CD8-positive, alpha-beta memory T cell (primary cell): ENCODE results near the gene RNASEH2B. TPM values are rescaled to one million over a fixed set of nuclear protein-coding genes. Genes with fewer than 3 reads are reported as not detected.

Experiments used
- CTCF ChIA-PET: fragments of 350-600 bp; sonication (Branson Sonifier 250); formaldehyde crosslinking; loops from one replicate; lab custom pipeline; 2021; ENCODE audit warnings: antibody characterized with exemption; lab: Charles Lee
- POLR2A ChIA-PET: fragments of 350-600 bp; sonication (Branson Sonifier 250); formaldehyde crosslinking; loops from one replicate; lab custom pipeline; 2021; ENCODE audit warnings: antibody characterized with exemption; lab: Charles Lee
- DNase-seq, 5 donors: peaks; one replicate each; pipeline versions ENCODE4 v3.0.0 to v3.0.0-alpha.2; 2020 to 2022; ENCODE audit warnings: mixed read lengths in 1 of 5
- H3K27ac ChIP-seq: one replicate; pipeline ENCODE4 v1.7.0; 2013; ENCODE audit warnings: low read depth, mild to moderate bottlenecking, low read length, moderate library complexity
- H3K27me3 ChIP-seq: 2 replicates; pipeline ENCODE4 v1.7.0; 2013; ENCODE audit warnings: low read length, mild to moderate bottlenecking; ENCODE audit not compliant: insufficient read depth, poor library complexity, severe bottlenecking
- H3K36me3 ChIP-seq: 2 replicates; pipeline ENCODE4 v1.7.0; 2013; ENCODE audit warnings: mild to moderate bottlenecking, low read length, moderate library complexity; ENCODE audit not compliant: insufficient read depth
- H3K4me1 ChIP-seq: 2 replicates; pipeline ENCODE4 v1.7.0; 2013; ENCODE audit warnings: mild to moderate bottlenecking, low read length, moderate library complexity; ENCODE audit not compliant: insufficient read depth
- H3K4me3 ChIP-seq: 2 replicates; pipeline ENCODE4 v1.7.0; 2013; ENCODE audit warnings: mild to moderate bottlenecking, low read length
- H3K9me3 ChIP-seq: 2 replicates; pipeline ENCODE4 v1.7.0; 2013; ENCODE audit warnings: mild to moderate bottlenecking, low read length
- H3K27ac Mint-ChIP-seq, 8 donors: one replicate each; pipeline ENCODE4 v1.8.0; 2020 to 2021; ENCODE audit warnings: mixed read lengths in 8 of 8, mild to moderate bottlenecking in 6 of 8, inconsistent platforms in 3 of 8, moderate library complexity in 3 of 8
- H3K27me3 Mint-ChIP-seq, 2 donors: one replicate each; pipeline ENCODE4 v1.8.0; 2020 to 2021; ENCODE audit warnings: mixed read lengths in 2 of 2, mild to moderate bottlenecking in 1 of 2, moderate library complexity in 1 of 2
- H3K36me3 Mint-ChIP-seq, 3 donors: one replicate each; pipeline ENCODE4 v1.8.0; 2020 to 2021; ENCODE audit warnings: mixed read lengths in 3 of 3, inconsistent platforms in 1 of 3, mild to moderate bottlenecking in 1 of 3
- H3K4me1 Mint-ChIP-seq, 3 donors: one replicate each; pipeline ENCODE4 v1.8.0; 2020 to 2021; ENCODE audit warnings: mixed read lengths in 3 of 3, inconsistent platforms in 1 of 3, mild to moderate bottlenecking in 1 of 3
- H3K4me3 Mint-ChIP-seq, 7 donors: one replicate each; pipeline ENCODE4 v1.8.0; 2020 to 2021; ENCODE audit warnings: mixed read lengths in 7 of 7, mild to moderate bottlenecking in 6 of 7, moderate library complexity in 4 of 7, inconsistent platforms in 2 of 7
- H3K9me3 Mint-ChIP-seq, 5 donors: one replicate each; pipeline ENCODE4 v1.8.0; 2020 to 2022; ENCODE audit warnings: mixed read lengths in 5 of 5, mild to moderate bottlenecking in 3 of 5, moderate library complexity in 2 of 5, inconsistent platforms in 1 of 5
- polyA plus RNA-seq: library from polyadenylated mRNA; unstranded; fragments of 300-500 nt; fragmentation: Illumina TruSeq; gene quantifications from one replicate; pipeline ENCODE4 v1.2.3, GENCODE V29; 2021
- total RNA-seq, 2 experiments: library from RNA; stranded (reverse); gene quantifications; one replicate each; pipeline ENCODE4 v1.2.3, GENCODE V29; 2021

RNASEH2B gene
- total and polyA plus RNA-seq, 3 experiments from 2014 or later = 62.1 to 102 (median 70.7) TPM

- Mint-ChIP-seq H3K4me3 (no peak overlapping the region), H3K4me1 (peaks cover 6 to 19% (median 8%) of the 10 kb centered on the region in 3 donors), H3K9me3 (no peaks in the 10 kb centered on the region), H3K36me3 (peaks cover 30 to 83% (median 46%) of the 10 kb centered on the region in 3 donors), H3K27ac (no peak overlapping the region), H3K27me3 (no peaks in the 10 kb centered on the region)
- no peaks in the 10 kb centered on the region for H3K9me3 ChIP-seq
- H3K36me3 ChIP-seq = peaks cover 36% of the 10 kb centered on the region
- ChIA-PET POLR2A (no interaction called here), CTCF (interaction anchor here (1.0 to 1.1 kb wide), 2 partner anchors 25 to 939 kb away, joined by 3 to 4 read pairs; partner anchors contain the start of gene TRIM13)
- no peaks in the 10 kb centered on the region for H3K27me3 ChIP-seq
- DNase-seq = no peak
- no peak overlapping the region for H3K4me3 ChIP-seq
- no peak overlapping the region for H3K27ac ChIP-seq
- no peaks in the 10 kb centered on the region for H3K4me1 ChIP-seq
Measured at GRCh38 chr13:50936679-50937078, 27.1 kb downstream of the RNASEH2B start.

GRCh38 chr13:50940509-50940908 is 30.9 kb downstream of the RNASEH2B start:
- no peak for DNase-seq
- no peak overlapping the region for H3K4me3 Mint-ChIP-seq
- Histone ChIP-seq H3K9me3 (no peaks in the 10 kb centered on the region), H3K27ac (no peak overlapping the region), H3K27me3 (no peaks in the 10 kb centered on the region), H3K4me1 (no peaks in the 10 kb centered on the region), H3K4me3 (no peak overlapping the region), H3K36me3 (peaks cover 8% of the 10 kb centered on the region)
- CTCF ChIA-PET = no interaction called here
- no peaks in the 10 kb centered on the region for H3K27me3 Mint-ChIP-seq
- peak overlapping the region in 1 of 8 donors; percentile 35 for H3K27ac Mint-ChIP-seq
- peaks cover 6 to 16% (median 10%) of the 10 kb centered on the region in 3 donors for H3K4me1 Mint-ChIP-seq
- peaks cover 28 to 81% (median 32%) of the 10 kb centered on the region in 3 donors for H3K36me3 Mint-ChIP-seq
- POLR2A ChIA-PET = no interaction called here
- H3K9me3 Mint-ChIP-seq = no peaks in the 10 kb centered on the region

DNA sequence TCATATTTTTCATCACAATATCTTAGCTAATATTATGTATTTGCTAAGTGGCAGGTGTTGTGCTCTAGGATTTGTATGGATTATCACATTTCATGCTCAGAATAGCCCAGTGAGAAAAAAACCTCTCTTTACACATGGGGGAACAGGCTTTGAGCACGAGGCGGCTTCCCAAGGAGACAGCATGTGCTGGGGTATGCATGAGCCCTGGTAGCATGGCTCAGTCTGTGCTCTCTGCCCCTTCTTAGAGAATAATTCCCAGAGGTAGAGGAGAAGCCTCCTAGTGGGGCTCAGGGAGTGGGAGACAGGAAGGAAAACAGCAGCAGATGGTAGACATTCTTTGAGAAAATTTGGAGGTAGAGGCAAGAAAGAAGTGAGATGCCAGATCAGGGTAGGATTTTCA is 31.6 kb downstream of the RNASEH2B start:
- no peaks in the 10 kb centered on the region for H3K4me1 ChIP-seq
- ChIA-PET CTCF (no interaction called here), POLR2A (no interaction called here)
- Mint-ChIP-seq H3K9me3 (no peaks in the 10 kb centered on the region), H3K4me3 (no peak overlapping the region), H3K4me1 (peaks cover under 1 to 10% (median 6%) of the 10 kb centered on the region in 3 donors), H3K27me3 (no peaks in the 10 kb centered on the region), H3K36me3 (peaks cover 21 to 79% (median 28%) of the 10 kb centered on the region in 3 donors), H3K27ac (peak overlapping the region in 3 of 8 donors; percentile 54 to 81 (median 70))
- no peak for DNase-seq
- no peak overlapping the region for H3K4me3 ChIP-seq
- H3K9me3 ChIP-seq = no peaks in the 10 kb centered on the region
- H3K27me3 ChIP-seq = no peaks in the 10 kb centered on the region
- no peak overlapping the region for H3K27ac ChIP-seq
- peaks cover 5% of the 10 kb centered on the region for H3K36me3 ChIP-seq

DNA sequence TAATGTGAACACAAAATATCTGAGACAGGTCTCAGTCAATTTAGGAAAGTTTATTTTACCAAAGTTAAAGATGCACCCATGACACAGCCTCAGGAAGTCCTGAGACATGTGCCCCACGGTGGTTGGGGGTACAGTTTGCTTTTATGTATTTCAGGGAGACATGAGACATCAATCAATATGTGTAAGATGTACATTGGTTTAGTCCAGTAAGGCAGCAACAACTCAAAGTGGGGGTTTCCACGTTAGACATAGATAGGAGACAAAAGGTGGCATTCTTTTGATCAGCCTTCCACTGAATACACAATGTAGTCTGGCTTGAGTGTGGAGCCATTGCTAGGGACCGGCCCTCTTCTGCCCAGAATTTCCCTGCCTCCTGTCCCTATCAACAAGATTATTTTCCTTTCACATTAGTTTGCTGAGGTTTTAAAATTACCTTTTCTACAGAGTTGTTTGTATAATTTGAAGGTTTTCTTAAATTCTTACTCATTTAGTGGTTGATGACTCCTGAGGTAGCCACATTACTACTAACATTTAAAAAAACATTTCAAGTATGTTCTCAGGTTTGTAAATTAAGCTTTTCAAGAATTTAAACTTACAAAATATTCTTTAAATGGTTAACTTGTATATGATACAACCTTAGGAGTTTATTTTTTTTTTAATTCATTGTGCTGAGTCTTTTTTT is 33.2 kb downstream of the RNASEH2B start:
- H3K9me3 Mint-ChIP-seq = no peaks in the 10 kb centered on the region
- no peaks in the 10 kb centered on the region for H3K27me3 ChIP-seq
- H3K9me3 ChIP-seq = no peaks in the 10 kb centered on the region
- no peaks in the 10 kb centered on the region for H3K4me1 ChIP-seq
- no peak overlapping the region for H3K4me3 Mint-ChIP-seq
- no peaks in the 10 kb centered on the region for H3K27me3 Mint-ChIP-seq
- ChIA-PET CTCF (no interaction called here), POLR2A (no interaction called here)
- H3K27ac ChIP-seq = no peak overlapping the region
- no peak for DNase-seq
- no peak overlapping the region for H3K4me3 ChIP-seq
- H3K4me1 Mint-ChIP-seq = peaks cover 0 to 10% (median 6%) of the 10 kb centered on the region in 3 donors
- peaks cover 7 to 79% (median 22%) of the 10 kb centered on the region in 3 donors for H3K36me3 Mint-ChIP-seq
- peak overlapping the region in 4 of 8 donors; percentile 41 to 58 (median 52) for H3K27ac Mint-ChIP-seq
- peaks cover 8% of the 10 kb centered on the region for H3K36me3 ChIP-seq

DNA sequence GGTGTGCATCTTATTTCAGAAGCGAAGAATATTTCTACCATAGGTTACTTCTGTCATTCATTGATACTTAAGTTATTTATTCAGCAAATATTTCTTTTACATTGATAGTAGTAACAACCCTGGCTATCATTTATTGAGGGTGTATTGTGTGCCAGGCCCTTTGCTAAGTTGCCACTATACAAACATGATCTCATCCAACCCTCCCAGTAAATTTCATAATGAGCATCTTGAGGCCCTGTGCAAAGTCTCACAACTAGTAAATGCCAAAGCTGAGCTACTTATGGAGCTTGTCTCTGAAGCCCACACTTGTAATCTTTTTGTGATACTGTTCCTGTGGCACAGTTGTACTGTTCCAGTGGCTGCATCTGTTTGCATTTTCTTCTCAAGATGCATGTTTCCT is 36.1 kb downstream of the RNASEH2B start:
- DNase-seq = no peak
- Mint-ChIP-seq H3K27ac (peak overlapping the region in 1 of 8 donors; percentile 16), H3K9me3 (no peaks in the 10 kb centered on the region), H3K4me3 (no peak overlapping the region), H3K4me1 (peaks cover under 1 to 6% (median 2%) of the 10 kb centered on the region in 3 donors), H3K36me3 (peaks cover 11 to 90% (median 31%) of the 10 kb centered on the region in 3 donors), H3K27me3 (no peaks in the 10 kb centered on the region)
- POLR2A ChIA-PET = no interaction called here
- Histone ChIP-seq H3K27ac (no peak overlapping the region), H3K27me3 (no peaks in the 10 kb centered on the region), H3K4me3 (no peak overlapping the region), H3K9me3 (no peaks in the 10 kb centered on the region), H3K36me3 (peaks cover 15% of the 10 kb centered on the region), H3K4me1 (no peaks in the 10 kb centered on the region)
- CTCF ChIA-PET = interaction anchor here (1.5 kb wide), 1 partner anchor 969 kb away, joined by 3 read pairs; no protein-coding TSS in a partner anchor

DNA sequence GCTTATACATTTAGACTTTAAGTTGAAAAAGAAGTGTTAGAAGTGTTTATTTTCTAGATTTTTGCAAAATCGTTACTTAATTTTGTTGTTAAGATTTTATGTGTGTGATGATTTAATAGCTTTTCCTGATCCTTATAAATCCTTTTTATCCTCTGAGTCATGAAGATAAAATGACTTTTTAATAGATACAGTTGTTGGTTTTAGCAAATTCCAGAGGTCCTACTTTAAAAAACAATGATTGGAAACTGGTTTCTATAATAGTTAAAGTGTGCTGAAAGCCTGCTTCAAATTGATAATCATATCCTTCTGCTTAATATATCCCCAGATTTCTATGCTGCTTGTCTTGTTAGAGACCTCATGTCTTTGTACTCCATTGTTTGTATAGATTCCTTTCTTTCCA is 39.0 kb downstream of the RNASEH2B start:
- DNase-seq = no peak
- ChIA-PET POLR2A (no interaction called here), CTCF (no interaction called here)
- H3K4me1 Mint-ChIP-seq = peaks cover 0 to 4% (median 1%) of the 10 kb centered on the region in 3 donors
- Histone ChIP-seq H3K36me3 (peaks cover 16% of the 10 kb centered on the region), H3K4me3 (no peak overlapping the region), H3K9me3 (no peaks in the 10 kb centered on the region), H3K4me1 (no peaks in the 10 kb centered on the region), H3K27me3 (no peaks in the 10 kb centered on the region), H3K27ac (no peak overlapping the region)
- no peak overlapping the region for H3K4me3 Mint-ChIP-seq
- no peak overlapping the region for H3K27ac Mint-ChIP-seq
- no peaks in the 10 kb centered on the region for H3K9me3 Mint-ChIP-seq
- H3K27me3 Mint-ChIP-seq = no peaks in the 10 kb centered on the region
- H3K36me3 Mint-ChIP-seq = peaks cover 15 to 90% (median 38%) of the 10 kb centered on the region in 3 donors

DNA sequence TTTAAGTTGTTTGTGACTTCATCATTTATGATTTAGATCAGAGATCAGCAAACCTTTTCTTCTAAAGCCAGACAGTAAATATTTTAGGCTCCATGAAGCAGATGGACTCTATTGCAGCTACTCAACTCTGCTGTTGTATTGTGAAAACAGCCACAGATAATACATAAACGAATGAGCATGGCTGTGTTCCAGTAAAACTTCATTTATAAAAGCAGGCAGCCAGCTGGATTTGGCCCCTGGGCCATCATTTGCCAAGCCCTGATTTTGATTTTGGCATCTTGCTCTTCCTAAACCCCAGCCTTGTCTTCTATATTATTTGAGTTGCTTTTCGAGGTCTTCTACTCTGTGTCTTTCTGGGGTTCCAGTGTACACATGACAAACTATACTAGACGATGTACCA is 41.3 kb downstream of the RNASEH2B start:
- H3K27me3 Mint-ChIP-seq = no peaks in the 10 kb centered on the region
- H3K4me1 Mint-ChIP-seq = peaks cover 0 to 11% (median 1%) of the 10 kb centered on the region in 3 donors
- DNase-seq = no peak
- H3K27me3 ChIP-seq = no peaks in the 10 kb centered on the region
- H3K9me3 Mint-ChIP-seq = no peaks in the 10 kb centered on the region
- peak overlapping the region in 2 of 8 donors; percentile 20 to 37 for H3K27ac Mint-ChIP-seq
- no peak overlapping the region for H3K4me3 Mint-ChIP-seq
- CTCF ChIA-PET = no interaction called here
- no peaks in the 10 kb centered on the region for H3K9me3 ChIP-seq
- H3K36me3 Mint-ChIP-seq = peaks cover 9 to 90% (median 32%) of the 10 kb centered on the region in 3 donors
- no peaks in the 10 kb centered on the region for H3K4me1 ChIP-seq
- H3K36me3 ChIP-seq = peaks cover 16% of the 10 kb centered on the region
- no peak overlapping the region for H3K27ac ChIP-seq
- POLR2A ChIA-PET = no interaction called here
- no peak overlapping the region for H3K4me3 ChIP-seq

DNA sequence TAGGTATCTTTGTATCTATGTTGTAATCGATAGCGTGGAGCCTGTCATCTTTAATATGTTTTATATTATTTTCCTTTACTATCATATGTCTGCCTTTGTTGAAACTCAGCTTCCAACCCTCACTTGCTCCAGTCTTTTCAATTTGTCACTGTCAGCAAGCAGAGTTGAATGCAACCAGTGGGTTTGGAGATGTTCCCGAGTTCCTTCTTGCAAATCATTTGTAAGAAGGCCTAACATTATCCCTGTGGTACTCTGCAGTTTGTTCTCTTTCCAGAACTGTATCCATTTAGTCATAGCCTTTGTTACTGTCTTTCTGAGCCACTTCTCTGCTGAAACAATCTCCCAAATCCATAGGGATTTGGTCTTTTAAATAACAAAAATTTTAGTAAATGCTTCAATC is 41.8 kb downstream of the RNASEH2B start:
- ChIA-PET CTCF (no interaction called here), POLR2A (no interaction called here)
- H3K36me3 ChIP-seq = peaks cover 13% of the 10 kb centered on the region

More for the DNA sequence above, 41.8 kb downstream of the RNASEH2B start:
- peaks cover 11 to 92% (median 32%) of the 10 kb centered on the region in 3 donors for H3K36me3 Mint-ChIP-seq
- Histone ChIP-seq H3K4me1 (no peaks in the 10 kb centered on the region), H3K27me3 (no peaks in the 10 kb centered on the region), H3K4me3 (no peak overlapping the region), H3K27ac (no peak overlapping the region), H3K9me3 (no peaks in the 10 kb centered on the region)
- no peak overlapping the region for H3K27ac Mint-ChIP-seq
- H3K4me3 Mint-ChIP-seq = no peak overlapping the region
- no peaks in the 10 kb centered on the region for H3K9me3 Mint-ChIP-seq
- H3K27me3 Mint-ChIP-seq = no peaks in the 10 kb centered on the region
- DNase-seq = no peak
- H3K4me1 Mint-ChIP-seq = peaks cover 0 to 16% (median 1%) of the 10 kb centered on the region in 3 donors
